ENCODE measurements around the gene NFYC.
A peak's percentile ranks its signal among the peaks of the same experiment; 100 is the strongest.

The NFYC gene

DNA sequence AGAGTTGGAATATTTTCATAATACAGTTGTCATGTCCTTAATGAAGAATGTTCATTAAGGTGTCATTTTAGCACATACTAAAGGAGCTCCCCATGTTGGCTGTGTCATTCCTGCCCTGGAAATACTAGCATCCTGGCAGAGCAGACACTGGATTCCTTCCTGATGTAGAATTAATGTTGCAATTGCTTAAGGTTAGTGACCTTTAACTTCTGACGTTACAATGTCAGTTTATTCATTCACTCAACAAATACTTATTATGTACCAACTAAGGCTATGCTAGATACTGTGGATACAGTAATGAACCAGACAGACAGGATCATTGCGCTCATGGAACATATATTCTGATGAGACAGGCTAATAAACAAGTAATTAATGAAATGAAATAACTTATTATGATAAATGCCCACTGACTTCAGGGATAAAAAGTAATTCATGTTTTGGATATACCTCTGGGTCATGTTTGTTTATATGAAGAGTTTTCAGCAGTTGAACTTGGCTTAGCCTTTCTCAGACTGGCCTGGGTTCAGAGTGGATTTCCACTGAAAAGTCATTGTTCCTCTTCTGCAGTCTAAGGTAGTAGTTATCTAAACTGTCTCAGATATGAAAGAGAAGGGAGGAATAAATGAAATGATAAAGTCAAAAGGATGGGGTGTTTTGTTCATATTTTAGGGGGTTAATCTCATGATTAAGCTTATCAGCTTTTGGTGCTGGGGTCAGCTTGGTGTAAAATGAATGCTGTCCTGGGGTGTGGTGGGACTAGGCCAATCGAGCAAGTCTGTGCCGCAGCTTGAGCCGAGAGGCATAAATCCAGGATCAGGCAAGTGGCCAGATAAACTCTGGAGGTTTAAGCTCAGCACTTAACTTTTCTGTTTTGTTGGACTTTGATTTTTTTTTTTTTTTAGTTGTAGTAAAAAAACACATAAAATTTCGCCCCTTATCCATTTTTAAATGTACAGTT is 48.8 kb downstream of the NFYC start:
- no peak for DNase-seq

- DNase-seq: no peak
Observed at GRCh38 chr1:40740997-40741736, 49.7 kb downstream of the NFYC start.

DNA sequence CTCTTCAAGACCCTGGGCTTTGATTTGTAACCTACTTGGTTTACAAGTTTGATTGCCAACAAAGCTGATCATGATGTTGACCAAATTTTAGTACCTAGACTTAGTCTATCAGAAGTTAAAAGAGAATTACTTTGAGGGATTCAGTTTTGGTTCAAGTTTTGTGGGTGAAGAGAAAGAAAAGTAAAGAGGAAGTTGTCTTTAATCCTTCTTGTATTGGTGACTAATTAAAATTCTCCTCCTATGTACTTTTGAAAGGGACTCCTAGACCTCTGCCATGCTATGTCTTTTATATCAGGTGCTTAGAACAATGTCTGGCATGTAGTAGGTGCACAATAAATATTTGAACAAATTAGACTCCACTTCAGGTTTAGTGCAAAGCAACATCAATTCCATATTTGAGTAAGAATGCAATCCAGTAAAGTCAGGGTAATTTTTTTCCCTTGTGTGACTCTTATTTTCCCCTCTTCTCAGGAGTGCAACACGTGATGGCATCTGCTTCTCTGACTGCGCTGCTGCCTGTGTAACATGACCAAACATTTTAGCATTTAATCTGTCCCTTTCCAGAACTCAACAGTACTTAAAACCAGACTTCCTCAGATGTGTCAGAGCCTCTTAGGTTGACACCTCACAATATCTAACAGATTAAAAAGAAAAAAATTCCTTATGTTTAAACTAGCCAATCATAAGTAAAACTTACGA is 51.0 kb downstream of the NFYC start:
- DNase-seq: no peak

GRCh38 chr1:40743452-40743851 is 51.9 kb downstream of the NFYC start:
- no peak for DNase-seq

GRCh38 chr1:40743860-40744259 is 52.4 kb downstream of the NFYC start:
- DNase-seq: no peak

DNA sequence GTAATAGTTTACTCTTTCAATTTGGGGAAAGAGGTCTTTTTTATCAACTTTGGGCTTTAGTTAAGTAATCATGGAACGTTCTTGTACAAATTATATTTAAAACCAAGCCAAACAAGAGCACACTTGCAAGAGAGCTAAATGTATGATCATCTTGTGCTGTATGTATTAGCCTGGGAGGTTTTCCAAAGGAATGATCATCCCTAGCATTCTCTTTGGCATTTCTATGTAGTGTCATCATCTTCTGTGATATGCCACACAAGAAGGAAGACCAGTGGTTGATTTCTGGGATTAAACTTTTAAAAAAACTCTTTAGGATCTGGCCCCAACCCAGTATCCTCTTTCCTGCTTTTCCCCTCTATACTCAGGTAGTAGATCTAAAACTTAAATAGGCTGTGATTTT is 53.7 kb downstream of the NFYC start:
- peak; percentile 65 for DNase-seq

DNA sequence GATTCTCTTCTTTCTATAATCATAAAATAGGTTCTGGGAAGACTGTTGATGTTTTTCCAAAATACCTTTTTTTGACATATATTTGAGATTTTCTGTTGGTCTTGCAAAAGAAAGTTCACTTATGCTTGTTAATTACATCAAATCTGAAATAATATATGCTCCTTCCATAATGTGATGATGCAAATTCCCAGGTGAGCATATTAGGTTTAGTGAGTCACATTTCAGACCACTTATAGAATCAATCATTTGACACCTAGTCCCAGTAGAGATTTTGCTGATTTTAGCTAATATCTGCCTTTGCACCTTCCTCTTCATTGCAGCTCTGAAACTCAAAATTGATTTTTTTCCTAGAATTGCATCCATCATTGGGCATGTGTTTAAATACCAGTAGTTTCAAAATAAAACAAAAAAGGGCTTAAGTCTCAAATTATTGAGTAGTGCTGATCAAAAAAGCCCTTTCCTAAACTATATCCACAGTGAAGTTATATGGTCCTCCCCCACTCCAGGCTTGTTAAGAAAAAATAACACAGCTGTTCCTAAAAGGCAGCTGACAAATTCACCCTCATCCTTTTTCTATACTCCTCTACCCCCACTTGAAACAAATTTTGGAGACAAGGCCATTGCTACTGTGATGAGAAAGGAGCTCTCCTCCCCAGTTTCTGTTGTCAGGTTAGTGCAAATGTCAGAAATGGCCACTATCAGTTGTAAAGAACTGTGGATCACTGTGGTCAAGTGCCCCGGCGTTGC is 55.0 kb downstream of the NFYC start:
- no peak for DNase-seq

DNA sequence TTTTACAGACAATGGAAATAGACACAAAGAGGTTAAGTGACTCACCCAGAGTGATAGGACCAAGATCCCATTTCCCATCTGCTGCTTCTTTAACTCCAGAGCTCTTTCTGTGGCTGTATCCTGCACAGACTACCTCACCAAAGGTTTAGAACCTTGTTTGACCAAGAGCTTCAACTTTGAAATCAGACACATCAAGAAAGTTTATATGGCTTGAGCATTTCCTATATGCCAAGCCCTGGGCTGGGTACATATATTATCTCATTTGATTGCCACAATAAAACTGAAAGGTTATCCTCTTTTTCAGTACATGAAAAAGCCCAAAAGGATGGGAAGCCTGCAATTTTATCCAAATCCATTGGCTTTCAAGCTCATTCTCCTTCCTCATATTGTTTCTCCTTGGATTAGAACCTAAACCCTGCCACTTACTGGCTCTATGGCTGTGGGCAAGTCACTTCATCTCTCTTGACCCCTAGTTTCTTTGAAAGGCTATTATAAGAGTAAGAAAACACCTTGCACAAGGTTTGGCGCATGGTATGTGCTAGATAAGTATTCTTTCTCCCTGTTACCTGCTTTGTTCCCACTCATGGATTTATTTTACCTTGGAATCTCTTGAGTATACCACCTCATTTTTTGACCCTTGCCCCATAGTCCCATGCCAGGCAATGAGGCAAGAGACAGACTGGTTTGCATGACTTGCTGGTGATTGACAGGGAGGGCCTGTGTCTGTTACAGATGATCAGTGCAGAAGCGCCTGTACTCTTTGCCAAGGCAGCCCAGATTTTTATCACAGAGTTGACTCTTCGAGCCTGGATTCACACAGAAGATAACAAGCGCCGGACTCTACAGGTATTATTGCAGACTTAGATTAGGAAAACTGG is 57.6 kb downstream of the NFYC start:
- DNase-seq: no peak

DNA sequence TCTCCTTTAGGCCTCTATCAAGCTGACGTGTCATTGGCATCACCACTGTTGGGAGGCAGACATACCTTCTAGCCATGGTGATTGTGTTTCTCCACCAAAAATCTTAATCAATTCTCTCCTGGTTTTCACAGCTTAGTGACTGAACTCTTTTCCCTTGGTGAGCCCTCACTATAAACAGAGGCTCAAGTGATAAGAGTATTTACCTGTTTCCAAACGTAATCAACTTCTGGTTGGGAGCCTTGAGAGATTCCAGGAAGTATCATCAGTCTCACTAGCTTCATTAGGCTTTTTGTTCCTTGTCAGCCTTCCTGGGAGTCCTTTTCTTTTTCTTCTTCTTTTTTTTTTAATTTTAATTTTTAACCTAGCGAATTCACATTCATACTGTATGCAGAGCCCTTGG is 58.3 kb downstream of the NFYC start:
- no peak for DNase-seq

DNA sequence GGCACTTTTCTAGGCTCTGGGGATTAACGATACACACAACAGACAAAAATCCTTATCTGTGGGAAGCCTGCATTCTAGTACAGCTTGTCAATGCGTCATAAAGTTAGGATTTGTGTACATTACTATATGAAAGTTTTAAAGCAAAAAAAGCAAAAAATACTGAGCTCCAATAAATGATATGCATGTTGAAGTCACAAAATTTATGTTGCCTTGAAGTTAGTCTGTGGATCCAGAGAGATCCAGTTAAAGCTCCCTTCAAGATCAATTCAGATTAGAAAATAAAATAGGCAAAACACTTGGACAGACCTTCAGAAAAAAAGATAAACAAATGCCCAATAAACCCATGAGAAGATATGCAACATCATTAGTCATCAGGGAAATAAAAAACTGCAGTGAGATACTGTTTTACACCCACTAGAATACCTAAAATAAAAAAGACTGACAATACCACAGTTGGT is 59.0 kb downstream of the NFYC start:
- DNase-seq: no peak

DNA sequence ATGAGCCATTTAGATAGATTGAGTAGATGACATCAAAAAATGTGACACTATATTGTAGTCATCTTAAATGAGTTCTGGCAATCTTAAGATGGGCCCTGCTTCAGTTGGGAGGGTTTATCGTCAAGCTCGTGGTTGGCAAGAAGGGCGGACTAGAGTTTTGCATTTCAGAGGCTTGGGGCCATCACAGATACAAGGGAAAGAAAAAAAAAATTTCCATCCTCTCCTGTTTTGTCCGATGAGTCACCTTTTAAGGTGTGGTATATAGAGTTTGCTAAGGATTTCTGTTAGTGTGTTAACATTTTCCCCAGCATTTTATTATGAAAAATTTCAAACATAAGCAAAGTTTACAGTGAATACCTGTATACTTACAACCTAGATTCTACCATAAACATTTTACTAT is 60.3 kb downstream of the NFYC start:
- DNase-seq: no peak

- no peak for DNase-seq
Observed at GRCh38 chr1:40753142-40753882, 61.8 kb downstream of the NFYC start.

DNA sequence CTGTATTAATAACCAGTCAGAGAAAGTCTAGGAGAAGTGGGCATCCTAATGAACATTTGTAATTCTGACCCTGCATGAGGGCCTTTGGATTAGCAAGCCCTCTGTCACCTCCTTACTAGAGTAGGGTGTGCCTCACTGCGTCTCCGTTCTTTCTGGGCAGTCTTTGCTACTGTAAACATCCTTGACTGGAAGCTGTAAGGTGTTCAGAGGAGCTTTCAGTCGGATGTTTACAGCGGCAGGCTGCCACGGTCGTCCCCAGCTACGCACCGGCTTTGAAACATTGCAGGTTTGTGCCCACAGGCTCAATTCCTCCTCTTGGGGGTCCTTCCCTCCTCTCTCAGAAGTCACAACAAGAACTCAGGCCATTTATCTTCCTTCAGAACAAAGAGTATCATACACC is 62.7 kb downstream of the NFYC start:
- no peak for DNase-seq

- DNase-seq: no peak
Observed at GRCh38 chr1:40755067-40755466, 63.6 kb downstream of the NFYC start.

DNA sequence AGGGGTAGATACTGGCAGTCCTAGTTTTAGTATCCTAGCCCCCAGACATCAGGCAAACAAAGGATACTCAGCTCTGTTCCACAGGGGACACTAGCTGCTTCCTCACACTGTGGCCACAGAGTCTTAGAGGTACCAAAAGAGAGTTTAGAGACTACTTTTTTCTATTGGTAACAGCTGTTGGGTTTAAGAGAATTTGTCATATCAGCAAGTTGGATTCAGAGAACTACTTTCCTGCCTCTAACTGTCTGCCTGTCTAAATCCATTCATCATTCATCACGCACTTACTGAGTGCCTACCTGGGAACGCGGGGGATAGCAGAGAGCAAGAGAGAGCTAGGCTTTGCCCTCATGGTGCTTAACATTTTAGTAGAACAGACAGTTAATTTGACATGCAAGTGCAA is 65.0 kb downstream of the NFYC start:
- DNase-seq: no peak

- DNase-seq: no peak
Observed at GRCh38 chr1:40757084-40757483, 65.6 kb downstream of the NFYC start.

DNA sequence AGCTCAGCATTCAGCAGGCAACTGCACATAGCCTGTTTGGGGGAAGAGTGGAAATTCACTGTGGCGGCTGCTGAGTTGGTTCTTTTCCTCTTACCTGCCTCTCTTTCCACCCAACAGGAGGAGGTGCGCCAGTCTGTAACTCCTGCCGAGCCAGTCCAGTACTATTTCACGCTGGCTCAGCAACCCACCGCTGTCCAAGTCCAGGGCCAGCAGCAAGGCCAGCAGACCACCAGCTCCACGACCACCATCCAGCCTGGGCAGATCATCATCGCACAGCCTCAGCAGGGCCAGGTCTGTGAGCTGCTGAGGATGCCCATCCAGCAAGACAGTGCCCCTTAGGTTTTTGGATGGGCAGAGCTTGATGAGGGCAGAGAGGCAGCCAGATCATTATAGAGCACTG is 66.5 kb downstream of the NFYC start:
- DNase-seq: no peak

GRCh38 chr1:40758578-40759343 is 67.3 kb downstream of the NFYC start:
- DNase-seq: no peak

DNA sequence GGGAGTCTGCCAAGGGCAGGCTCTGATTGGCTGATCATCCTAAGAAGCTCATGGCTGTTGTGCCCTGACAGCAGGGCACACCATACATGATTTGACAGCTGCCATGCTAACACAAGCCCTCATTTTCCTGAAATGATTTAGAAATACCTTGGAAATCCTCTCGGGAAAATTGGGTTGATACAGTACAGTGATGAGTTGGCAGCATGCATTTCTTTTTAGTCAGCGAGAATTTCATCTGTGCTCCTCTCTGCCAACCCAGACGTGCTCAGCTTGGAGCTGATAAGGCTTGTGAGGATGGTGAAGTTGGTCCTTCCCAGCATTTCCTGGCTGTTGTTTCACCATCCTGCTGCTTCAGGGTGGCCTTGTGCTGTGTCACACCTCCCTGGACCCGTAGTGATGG is 69.5 kb downstream of the NFYC start:
- DNase-seq: peak; percentile 18
